Measurements from ENCODE around the gene PLXNA3.

Gene PLXNA3

GRCh38 chrX:154458954-154459778 is 1.1 kb downstream of the PLXNA3 start:
- DNase-seq (ENCODE audit: low spot score): peak; percentile 59

GRCh38 chrX:154459832-154460231 is 1.8 kb downstream of the PLXNA3 start:
- no peak for DNase-seq (ENCODE audit: low spot score)

- no peak for DNase-seq (ENCODE audit: low spot score)
Measured at GRCh38 chrX:154460326-154460725, 2.2 kb downstream of the PLXNA3 start.

- DNase-seq (ENCODE audit: low spot score): no peak
Measured at GRCh38 chrX:154462396-154462795, 4.3 kb downstream of the PLXNA3 start.

GRCh38 chrX:154463611-154464220 is 5.6 kb downstream of the PLXNA3 start:
- DNase-seq (ENCODE audit: low spot score): no peak

- DNase-seq (ENCODE audit: low spot score): no peak
Measured at GRCh38 chrX:154464806-154465365, 6.8 kb downstream of the PLXNA3 start.

GRCh38 chrX:154465601-154466000 is 7.5 kb downstream of the PLXNA3 start:
- no peak for DNase-seq (ENCODE audit: low spot score)

GRCh38 chrX:154466036-154466435 is 8.0 kb downstream of the PLXNA3 start:
- no peak for DNase-seq (ENCODE audit: low spot score)

GRCh38 chrX:154466907-154467306 is 8.8 kb downstream of the PLXNA3 start:
- no peak for DNase-seq (ENCODE audit: low spot score)

- no peak for DNase-seq (ENCODE audit: low spot score)
Measured at GRCh38 chrX:154467556-154467955, 9.5 kb downstream of the PLXNA3 start.

- no peak for DNase-seq (ENCODE audit: low spot score)
Measured at GRCh38 chrX:154468217-154468616, 10.1 kb downstream of the PLXNA3 start.

- DNase-seq (ENCODE audit: low spot score): no peak
Measured at GRCh38 chrX:154469114-154469513, 11.0 kb downstream of the PLXNA3 start.

- no peak for DNase-seq (ENCODE audit: low spot score)
Measured at GRCh38 chrX:154469880-154470279, 11.8 kb downstream of the PLXNA3 start.

GRCh38 chrX:154470434-154470833 is 12.4 kb downstream of the PLXNA3 start:
- DNase-seq (ENCODE audit: low spot score): no peak

GRCh38 chrX:154470914-154471568 is 13.0 kb downstream of the PLXNA3 start:
- no peak for DNase-seq (ENCODE audit: low spot score)

GRCh38 chrX:154471839-154472684 is 14.0 kb downstream of the PLXNA3 start:
- DNase-seq (ENCODE audit: low spot score): no peak

GRCh38 chrX:154472685-154473632 is 14.9 kb downstream of the PLXNA3 start:
- no peak for DNase-seq (ENCODE audit: low spot score)

- DNase-seq (ENCODE audit: low spot score): no peak
Measured at GRCh38 chrX:154473683-154474082, 15.6 kb downstream of the PLXNA3 start.

GRCh38 chrX:154476821-154477220 is 18.7 kb downstream of the PLXNA3 start:
- no peak for DNase-seq (ENCODE audit: low spot score)

- DNase-seq (ENCODE audit: low spot score): no peak
Measured at GRCh38 chrX:154477891-154478477, 19.9 kb downstream of the PLXNA3 start.

All from AG08396 (cell line).